HUES64 (cell line): ENCODE results near the gene ATG13.

Source experiments
- H3K27ac ChIP-seq: 2 replicates; pipeline ENCODE4 v1.7.0; 2013; ENCODE audit warnings: low read depth, low read length, inconsistent platforms
- H3K27me3 ChIP-seq: 2 replicates; pipeline ENCODE4 v1.6.1; 2013; ENCODE audit warnings: mild to moderate bottlenecking, low read length; ENCODE audit not compliant: insufficient read depth
- H3K36me3 ChIP-seq: 2 replicates; pipeline ENCODE4 v1.6.1; 2013; ENCODE audit warnings: mild to moderate bottlenecking, low read length; ENCODE audit not compliant: insufficient read depth
- H3K4me1 ChIP-seq: 2 replicates; pipeline ENCODE4 v1.6.1; 2013; ENCODE audit warnings: mild to moderate bottlenecking, low read length, moderate library complexity; ENCODE audit not compliant: insufficient read depth
- H3K4me3 ChIP-seq: 2 replicates; pipeline ENCODE4 v1.5.1; 2013; ENCODE audit warnings: mild to moderate bottlenecking, low read length, moderate library complexity
- H3K9ac ChIP-seq: 2 replicates; pipeline ENCODE4 v1.6.1; 2013; ENCODE audit warnings: mild to moderate bottlenecking, low read depth, low read length
- H3K9me3 ChIP-seq: 2 replicates; pipeline ENCODE4 v1.6.1; 2013; ENCODE audit warnings: low read depth, low read length; ENCODE audit not compliant: insufficient read depth
- WGBS: fragments of 150-250, 120-280 bp; methylation state at CpG from one replicate; pipeline ENCODE4 v1.1.7; 2013; ENCODE audit warnings: missing lambda C conversion rate; 5-methylcytosine and 5-hydroxymethylcytosine counted together

The ATG13 gene

GRCh38 chr11:46649180-46649738 is 31.9 kb downstream of the ATG13 start:
- peaks cover 85% of the 10 kb centered on the region for H3K36me3 ChIP-seq
- H3K9me3 ChIP-seq, result no peaks in the 10 kb centered on the region
- H3K4me1 ChIP-seq, result no peaks in the 10 kb centered on the region
- no peaks in the 10 kb centered on the region for H3K27me3 ChIP-seq
- no peak overlapping the region for H3K9ac ChIP-seq
- 96% methylated on average over 2 of the region's 2 CpGs for WGBS
- H3K27ac ChIP-seq, result no peak overlapping the region
- no peak overlapping the region for H3K4me3 ChIP-seq

- WGBS, result 97% methylated on average over 4 of the region's 4 CpGs
- H3K27me3 ChIP-seq, result no peaks in the 10 kb centered on the region
- H3K27ac ChIP-seq, result no peak overlapping the region
- H3K9me3 ChIP-seq, result no peaks in the 10 kb centered on the region
- H3K4me3 ChIP-seq, result no peak overlapping the region
- H3K9ac ChIP-seq, result no peak overlapping the region
- peaks cover 88% of the 10 kb centered on the region for H3K36me3 ChIP-seq
- H3K4me1 ChIP-seq, result no peaks in the 10 kb centered on the region
These were observed 38.3 kb downstream of the ATG13 start for GRCh38 chr11:46655631-46656030.

GRCh38 chr11:46657186-46657585 is 39.8 kb downstream of the ATG13 start:
- no peak overlapping the region for H3K9ac ChIP-seq
- H3K27ac ChIP-seq, result no peak overlapping the region
- no peaks in the 10 kb centered on the region for H3K27me3 ChIP-seq
- WGBS, result 93% methylated on average over 3 of the region's 3 CpGs
- H3K4me3 ChIP-seq, result no peak overlapping the region
- no peaks in the 10 kb centered on the region for H3K4me1 ChIP-seq
- peaks cover 81% of the 10 kb centered on the region for H3K36me3 ChIP-seq
- no peaks in the 10 kb centered on the region for H3K9me3 ChIP-seq

GRCh38 chr11:46658259-46658658 is 40.9 kb downstream of the ATG13 start:
- no peaks in the 10 kb centered on the region for H3K4me1 ChIP-seq
- no peaks in the 10 kb centered on the region for H3K9me3 ChIP-seq
- no peak overlapping the region; the same call in 1 of the 2 replicates for H3K9ac ChIP-seq
- WGBS, result 92% methylated on average over 4 of the region's 4 CpGs
- H3K36me3 ChIP-seq, result peaks cover 80% of the 10 kb centered on the region
- H3K4me3 ChIP-seq, result no peak overlapping the region
- H3K27ac ChIP-seq, result no peak overlapping the region
- no peaks in the 10 kb centered on the region for H3K27me3 ChIP-seq

GRCh38 chr11:46659908-46660307 is 42.6 kb downstream of the ATG13 start:
- H3K9ac ChIP-seq, result no peak overlapping the region
- peaks cover 82% of the 10 kb centered on the region for H3K36me3 ChIP-seq
- H3K27ac ChIP-seq, result no peak overlapping the region
- WGBS, result 100% methylated on average over 1 of the region's 1 CpG
- no peak overlapping the region for H3K4me3 ChIP-seq
- no peaks in the 10 kb centered on the region for H3K27me3 ChIP-seq
- no peaks in the 10 kb centered on the region for H3K4me1 ChIP-seq
- no peaks in the 10 kb centered on the region for H3K9me3 ChIP-seq

- Histone ChIP-seq H3K9ac (no peak overlapping the region), H3K27me3 (no peaks in the 10 kb centered on the region), H3K27ac (no peak overlapping the region), H3K4me1 (no peaks in the 10 kb centered on the region), H3K9me3 (no peaks in the 10 kb centered on the region), H3K4me3 (no peak overlapping the region), H3K36me3 (peaks cover 85% of the 10 kb centered on the region)
These were observed 44.5 kb downstream of the ATG13 start for GRCh38 chr11:46661836-46662235.

GRCh38 chr11:46662366-46662765 is 45.0 kb downstream of the ATG13 start:
- Histone ChIP-seq H3K27me3 (no peaks in the 10 kb centered on the region), H3K9me3 (no peaks in the 10 kb centered on the region), H3K36me3 (peaks cover 83% of the 10 kb centered on the region), H3K9ac (no peak overlapping the region), H3K4me3 (no peak overlapping the region), H3K27ac (no peak overlapping the region), H3K4me1 (no peaks in the 10 kb centered on the region)

GRCh38 chr11:46663277-46663940 is 46.1 kb downstream of the ATG13 start:
- WGBS, result 94% methylated on average over 4 of the region's 4 CpGs
- no peak overlapping the region for H3K9ac ChIP-seq

GRCh38 chr11:46664612-46665011 is 47.3 kb downstream of the ATG13 start:
- Histone ChIP-seq H3K9ac (no peak overlapping the region), H3K4me1 (no peaks in the 10 kb centered on the region), H3K36me3 (peaks cover 83% of the 10 kb centered on the region), H3K27me3 (no peaks in the 10 kb centered on the region), H3K4me3 (no peak overlapping the region), H3K9me3 (no peaks in the 10 kb centered on the region), H3K27ac (no peak overlapping the region)
- 83% methylated on average over 6 of the region's 6 CpGs for WGBS

More at GRCh38 chr11:46663277-46663940, 46.1 kb downstream of the ATG13 start:
- Histone ChIP-seq H3K4me3 (no peak overlapping the region), H3K36me3 (peaks cover 83% of the 10 kb centered on the region), H3K4me1 (no peaks in the 10 kb centered on the region), H3K27me3 (no peaks in the 10 kb centered on the region), H3K9me3 (no peaks in the 10 kb centered on the region), H3K27ac (no peak overlapping the region)

GRCh38 chr11:46665356-46665755 is 48.0 kb downstream of the ATG13 start:
- Histone ChIP-seq H3K27ac (no peak overlapping the region), H3K27me3 (no peaks in the 10 kb centered on the region), H3K9me3 (no peaks in the 10 kb centered on the region), H3K4me1 (no peaks in the 10 kb centered on the region), H3K4me3 (no peak overlapping the region), H3K9ac (no peak overlapping the region), H3K36me3 (peaks cover 83% of the 10 kb centered on the region)
- WGBS, result 100% methylated on average over 1 of the region's 1 CpG

- no peaks in the 10 kb centered on the region for H3K27me3 ChIP-seq
- no peak overlapping the region for H3K9ac ChIP-seq
- no peak overlapping the region for H3K27ac ChIP-seq
- no peak overlapping the region for H3K4me3 ChIP-seq
- H3K9me3 ChIP-seq, result no peaks in the 10 kb centered on the region
- 76% methylated on average over 4 of the region's 5 CpGs for WGBS
- H3K36me3 ChIP-seq, result peaks cover 90% of the 10 kb centered on the region
- H3K4me1 ChIP-seq, result no peaks in the 10 kb centered on the region
These were observed 49.2 kb downstream of the ATG13 start for GRCh38 chr11:46666516-46666915.

GRCh38 chr11:46667043-46667481 is 49.7 kb downstream of the ATG13 start:
- no peaks in the 10 kb centered on the region for H3K4me1 ChIP-seq
- WGBS, result 95% methylated on average over 2 of the region's 2 CpGs
- no peaks in the 10 kb centered on the region for H3K27me3 ChIP-seq
- no peak overlapping the region for H3K27ac ChIP-seq
- no peak overlapping the region for H3K9ac ChIP-seq
- H3K9me3 ChIP-seq, result no peaks in the 10 kb centered on the region
- H3K4me3 ChIP-seq, result no peak overlapping the region
- H3K36me3 ChIP-seq, result peaks cover 90% of the 10 kb centered on the region
